GM18907 (cell line): ENCODE data around the gene EPB41L2.
"Not testable (repeated sequence)": the region's sequence is repeated elsewhere in the genome, so short reads cannot be mapped to it uniquely, and the experiment has no call there.

Source experiments
- ATAC-seq: cut with Tn5 transposase; IDR thresholded peaks from one replicate; pipeline ENCODE4 v1.9.1; 2021; ENCODE audit warnings: mild to moderate bottlenecking, moderate library complexity; ENCODE audit not compliant: unreplicated experiment

The EPB41L2 gene

GRCh38 chr6:130824978-130825694, 237.9 kb downstream of the EPB41L2 start:
- no peak for ATAC-seq

GRCh38 chr6:130822736-130823135, 240.3 kb downstream of the EPB41L2 start:
- ATAC-seq = no peak

GRCh38 chr6:130815200-130816071, 247.6 kb downstream of the EPB41L2 start:
- no peak for ATAC-seq

GRCh38 chr6:130814506-130814905, 248.5 kb downstream of the EPB41L2 start:
- ATAC-seq = no peak

GRCh38 chr6:130811932-130812331, 251.1 kb downstream of the EPB41L2 start:
- ATAC-seq = no peak

- ATAC-seq = no peak
Measured at GRCh38 chr6:130810307-130811030, 252.6 kb downstream of the EPB41L2 start.

GRCh38 chr6:130801368-130801767, 261.7 kb downstream of the EPB41L2 start:
- not testable (repeated sequence) for ATAC-seq

- no peak for ATAC-seq
Measured at GRCh38 chr6:130797061-130797460, 266.0 kb downstream of the EPB41L2 start.

GRCh38 chr6:130796313-130796905, 266.6 kb downstream of the EPB41L2 start:
- no peak for ATAC-seq

GRCh38 chr6:130794738-130795137, 268.3 kb downstream of the EPB41L2 start:
- ATAC-seq = no peak

- ATAC-seq = no peak
Measured at GRCh38 chr6:130794010-130794697, 268.9 kb downstream of the EPB41L2 start.
